Activated B cell treated with CpG ODN at 0.5 μM for 24 hours (primary cell): ENCODE data around the gene DESI1. TPM values are rescaled to one million over a fixed set of nuclear protein-coding genes. Genes with fewer than 3 reads are reported as not detected.

ENCODE experiments used
- ATAC-seq: fragments of 200-7000 bp; cut with Tn5 transposase; one replicate; pipeline ENCODE4 v1.10.0; 2021; ENCODE audit warnings: low read depth, mild to moderate bottlenecking, moderate library complexity
- CTCF ChIA-PET: fragments of 350-600 bp; sonication (Branson Sonifier 250); formaldehyde crosslinking; loops from one replicate; lab custom pipeline; 2021; ENCODE audit warnings: antibody characterized with exemption; lab: Charles Lee
- POLR2A ChIA-PET: fragments of 350-600 bp; sonication (Branson Sonifier 250); formaldehyde crosslinking; loops from one replicate; lab custom pipeline; 2021; ENCODE audit warnings: antibody characterized with exemption; lab: Charles Lee
- DNase-seq: peaks from one replicate; pipeline ENCODE4 v3.0.0; 2022
- H3K27ac Mint-ChIP-seq: one replicate; pipeline ENCODE4 v1.8.0; 2020; ENCODE audit warnings: mixed read lengths
- H3K27me3 Mint-ChIP-seq: one replicate; pipeline ENCODE4 v1.8.0; 2021; ENCODE audit warnings: mixed read lengths
- H3K36me3 Mint-ChIP-seq: one replicate; pipeline ENCODE4 v1.8.0; 2021; ENCODE audit warnings: low read depth, mixed read lengths
- H3K4me1 Mint-ChIP-seq: one replicate; pipeline ENCODE4 v1.8.0; 2021; ENCODE audit warnings: mixed read lengths
- H3K4me3 Mint-ChIP-seq: one replicate; pipeline ENCODE4 v1.8.0; 2020; ENCODE audit warnings: mild to moderate bottlenecking, mixed read lengths
- H3K9me3 Mint-ChIP-seq: one replicate; pipeline ENCODE4 v1.8.0; 2020; ENCODE audit warnings: mixed read lengths
- CTCF ChIP-seq: fragments of 200-600 bp; IDR thresholded peaks from one replicate; pipeline ENCODE4 v1.8.0; 2022; ENCODE audit warnings: antibody characterized with exemption, mild to moderate bottlenecking
- intact Hi-C: fragments of 100-400 bp; cut with micrococcal nuclease; formaldehyde crosslinking; loops from one replicate; pipeline ENCODE4 v1.15.1; 2024
- total RNA-seq: library from RNA; stranded (reverse); gene quantifications from 2 replicates; pipeline ENCODE4 v1.2.3, GENCODE V29; 2022

Gene DESI1
- total RNA-seq, 1 donor from 2014 or later = 49.5 TPM

GRCh38 chr22:41551877-41552582 lies 68.8 kb downstream of the DESI1 start:
- H3K4me3 Mint-ChIP-seq = no peak overlapping the region
- DNase-seq = no peak
- H3K4me1 Mint-ChIP-seq = no peaks in the 10 kb centered on the region
- H3K27me3 Mint-ChIP-seq = peaks cover 8% of the 10 kb centered on the region
- no peak overlapping the region for H3K27ac Mint-ChIP-seq
- CTCF ChIA-PET = no interaction called here
- POLR2A ChIA-PET = interaction anchor here (0.6 kb wide), 1 partner anchor 422 kb away, joined by 3 read pairs; no protein-coding TSS in a partner anchor
- TF ChIP-seq CTCF = no peak
- intact Hi-C loops = no loop called here
- no peak for ATAC-seq
- H3K36me3 Mint-ChIP-seq = no peaks in the 10 kb centered on the region
- H3K9me3 Mint-ChIP-seq = no peaks in the 10 kb centered on the region

GRCh38 chr22:41550952-41551491 lies 69.8 kb downstream of the DESI1 start:
- ChIA-PET CTCF (no interaction called here), POLR2A (interaction anchor here (0.7 kb wide), 1 partner anchor 210 kb away, joined by 6 read pairs; no protein-coding TSS in a partner anchor)
- no peak overlapping the region for H3K4me3 Mint-ChIP-seq
- intact Hi-C loops = no loop called here
- ATAC-seq (no peak), DNase-seq (no peak)
- no peak overlapping the region for H3K27ac Mint-ChIP-seq
- H3K4me1 Mint-ChIP-seq = no peaks in the 10 kb centered on the region
- peaks cover 5% of the 10 kb centered on the region for H3K27me3 Mint-ChIP-seq
- TF ChIP-seq CTCF = no peak
- no peaks in the 10 kb centered on the region for H3K9me3 Mint-ChIP-seq
- no peaks in the 10 kb centered on the region for H3K36me3 Mint-ChIP-seq

GRCh38 chr22:41548830-41549211 lies 72.0 kb downstream of the DESI1 start:
- H3K36me3 Mint-ChIP-seq = peaks cover 2% of the 10 kb centered on the region
- H3K9me3 Mint-ChIP-seq = no peaks in the 10 kb centered on the region
- CTCF ChIA-PET = no interaction called here
- H3K4me3 Mint-ChIP-seq = no peak overlapping the region
- H3K27ac Mint-ChIP-seq = no peak overlapping the region
- TF ChIP-seq CTCF = no peak
- DNase-seq (no peak), ATAC-seq (no peak)
- POLR2A ChIA-PET = interaction anchor here (0.7 kb wide), 1 partner anchor 96 kb away, joined by 7 read pairs; no protein-coding TSS in a partner anchor
- intact Hi-C loops = no loop called here
- H3K4me1 Mint-ChIP-seq = peaks cover 16% of the 10 kb centered on the region
- peaks cover 5% of the 10 kb centered on the region for H3K27me3 Mint-ChIP-seq

Other genes with a start within 250 kb of the DESI1 start
- gene TEF, start 239.1 kb downstream of the DESI1 start, total RNA-seq = 5.1 and 5.2 TPM in 2 replicates
- gene TOB2, start 174.2 kb downstream of the DESI1 start, total RNA-seq = 53.7 and 60.3 TPM in 2 replicates
- gene PHF5A, start 152.4 kb downstream of the DESI1 start, total RNA-seq = 47.4 and 54.0 TPM in 2 replicates
- 152 and 153 TPM in 2 replicates for gene ACO2, start 151.9 kb downstream of the DESI1 start, total RNA-seq
- 39.0 and 43.9 TPM in 2 replicates for gene POLR3H, start 76.6 kb downstream of the DESI1 start, total RNA-seq
- gene CSDC2, start 60.0 kb downstream of the DESI1 start, total RNA-seq = not detected in 2 replicates
- gene PMM1, start 31.2 kb downstream of the DESI1 start, total RNA-seq = 13.0 and 15.1 TPM in 2 replicates
- 297 and 319 TPM in 2 replicates for gene XRCC6, start 252 bp upstream of the DESI1 start, total RNA-seq
- gene SNU13, start 67.8 kb upstream of the DESI1 start, total RNA-seq = 157 and 165 TPM in 2 replicates
- gene MEI1, start 78.5 kb upstream of the DESI1 start, total RNA-seq = 28.9 and 31.3 TPM in 2 replicates
- 9.2 and 13.2 TPM in 2 replicates for gene CCDC134, start 179.6 kb upstream of the DESI1 start, total RNA-seq
- 253 and 307 TPM in 2 replicates for gene SREBF2, start 212.1 kb upstream of the DESI1 start, total RNA-seq